BJ (cell line): ENCODE data around the gene C12orf75. TPM values are rescaled to one million over a fixed set of nuclear protein-coding genes. Genes with fewer than 3 reads are reported as not detected.
"Not testable (repeated sequence)": the region's sequence is repeated elsewhere in the genome, so short reads cannot be mapped to it uniquely, and the experiment has no call there.

Source experiments
- CTCF ChIA-PET: fragments of 350-600 bp; formaldehyde crosslinking; extraction: SDS; loops from one replicate; lab custom pipeline; 2021; ENCODE audit warnings: antibody characterized with exemption, inconsistent platforms; lab: Yijun Ruan, JAX
- POLR2A ChIA-PET: fragments of 300-600 bp; sonication (Branson Sonifier 250); formaldehyde crosslinking; extraction: SDS; loops from one replicate; lab custom pipeline; 2021; ENCODE audit warnings: antibody characterized with exemption; lab: Charles Lee
- DNase-seq: peaks from one replicate; pipeline ENCODE4 v3.0.0-alpha.2; 2011; ENCODE audit warnings: low read depth
- H3K27me3 ChIP-seq: 2 replicates; pipeline ENCODE4 v1.6.0; 2011; ENCODE audit warnings: low read length; ENCODE audit not compliant: control insufficient read depth, insufficient read depth
- H3K36me3 ChIP-seq: 2 replicates; pipeline ENCODE4 v1.5.1; 2011; ENCODE audit warnings: low read length; ENCODE audit not compliant: control insufficient read depth, insufficient read depth
- H3K4me3 ChIP-seq: 2 replicates; pipeline ENCODE4 v1.5.1; 2011; ENCODE audit warnings: low read depth, mild to moderate bottlenecking, control low read depth, low read length
- polyA plus RNA-seq: library from polyadenylated mRNA; depleted of rRNA; stranded (reverse); fragments of >200 nt; gene quantifications from 2 replicates; pipeline ENCODE4 v1.2.3, GENCODE V29; 2011
- TF ChIP-seq, protein P1 (sequence below): IDR thresholded peaks from 2 replicates; pipeline ENCODE4 v1.5.1; 2011; ENCODE audit warnings: low read depth, mild to moderate bottlenecking, control low read depth, inconsistent platforms, low read length, moderate library complexity; ENCODE audit not compliant: insufficient read depth

The C12orf75 gene
- polyA plus RNA-seq, 1 experiment: 365 TPM

DNA sequence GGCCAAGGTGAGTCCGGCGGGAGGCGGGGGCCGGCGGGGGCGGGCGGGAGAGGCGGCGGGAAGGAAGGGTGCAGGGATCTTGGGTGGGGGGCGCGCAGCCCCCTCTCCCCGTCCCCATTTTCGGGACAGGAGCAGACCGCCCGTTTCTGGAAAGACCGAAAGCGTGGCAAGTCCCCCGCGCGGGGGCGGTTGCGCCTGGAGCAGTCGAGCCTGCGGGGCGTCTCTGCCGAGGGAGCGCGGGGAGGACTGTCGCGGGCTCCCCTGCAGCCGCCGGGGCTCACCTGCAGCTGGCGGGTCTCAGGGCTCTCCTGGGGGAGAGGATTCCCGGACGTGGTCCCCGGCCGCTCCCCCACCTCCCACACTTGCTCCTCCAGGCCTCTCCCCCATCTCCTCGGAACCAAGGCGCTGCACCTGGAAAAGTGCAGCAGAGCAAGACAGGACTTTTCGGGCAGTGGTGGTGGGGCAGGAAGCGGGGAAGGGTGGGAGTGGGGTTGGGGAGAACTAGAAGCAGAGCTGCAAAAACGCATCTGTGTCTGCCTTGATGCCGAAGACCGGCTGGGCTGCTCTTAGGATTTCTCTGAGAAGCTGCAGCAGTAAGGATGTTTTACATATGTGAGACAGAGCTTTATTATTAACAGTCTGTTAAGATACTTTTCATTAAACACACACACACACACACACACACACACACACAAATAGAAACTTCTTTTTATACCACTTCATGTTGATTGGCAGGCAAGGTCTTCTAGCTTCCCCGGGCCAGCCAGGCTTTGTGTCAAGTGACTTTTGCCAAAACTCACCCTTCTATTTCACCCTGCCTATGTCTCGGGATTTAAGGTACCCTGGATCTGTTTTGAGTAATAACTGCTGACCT is 677 bp downstream of the C12orf75 start:
- TF ChIP-seq, protein P1, sequence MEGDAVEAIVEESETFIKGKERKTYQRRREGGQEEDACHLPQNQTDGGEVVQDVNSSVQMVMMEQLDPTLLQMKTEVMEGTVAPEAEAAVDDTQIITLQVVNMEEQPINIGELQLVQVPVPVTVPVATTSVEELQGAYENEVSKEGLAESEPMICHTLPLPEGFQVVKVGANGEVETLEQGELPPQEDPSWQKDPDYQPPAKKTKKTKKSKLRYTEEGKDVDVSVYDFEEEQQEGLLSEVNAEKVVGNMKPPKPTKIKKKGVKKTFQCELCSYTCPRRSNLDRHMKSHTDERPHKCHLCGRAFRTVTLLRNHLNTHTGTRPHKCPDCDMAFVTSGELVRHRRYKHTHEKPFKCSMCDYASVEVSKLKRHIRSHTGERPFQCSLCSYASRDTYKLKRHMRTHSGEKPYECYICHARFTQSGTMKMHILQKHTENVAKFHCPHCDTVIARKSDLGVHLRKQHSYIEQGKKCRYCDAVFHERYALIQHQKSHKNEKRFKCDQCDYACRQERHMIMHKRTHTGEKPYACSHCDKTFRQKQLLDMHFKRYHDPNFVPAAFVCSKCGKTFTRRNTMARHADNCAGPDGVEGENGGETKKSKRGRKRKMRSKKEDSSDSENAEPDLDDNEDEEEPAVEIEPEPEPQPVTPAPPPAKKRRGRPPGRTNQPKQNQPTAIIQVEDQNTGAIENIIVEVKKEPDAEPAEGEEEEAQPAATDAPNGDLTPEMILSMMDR: no peak; the same call in 1 of the 2 replicates
- no peak for DNase-seq
- ChIA-PET POLR2A (interaction anchor here (0.6 to 0.7 kb wide), 3 partner anchors 51 to 131 kb away, joined by 3 to 9 read pairs (median 3); no protein-coding TSS in a partner anchor), CTCF (interaction anchor here (0.5 to 1.3 kb wide), 2 partner anchors 52 to 113 kb away, joined by 3 to 4 read pairs; no protein-coding TSS in a partner anchor)
- no peaks in the 10 kb centered on the region for H3K27me3 ChIP-seq
- peak overlapping the region; percentile 95 for H3K4me3 ChIP-seq
- H3K36me3 ChIP-seq: no peaks in the 10 kb centered on the region

DNA sequence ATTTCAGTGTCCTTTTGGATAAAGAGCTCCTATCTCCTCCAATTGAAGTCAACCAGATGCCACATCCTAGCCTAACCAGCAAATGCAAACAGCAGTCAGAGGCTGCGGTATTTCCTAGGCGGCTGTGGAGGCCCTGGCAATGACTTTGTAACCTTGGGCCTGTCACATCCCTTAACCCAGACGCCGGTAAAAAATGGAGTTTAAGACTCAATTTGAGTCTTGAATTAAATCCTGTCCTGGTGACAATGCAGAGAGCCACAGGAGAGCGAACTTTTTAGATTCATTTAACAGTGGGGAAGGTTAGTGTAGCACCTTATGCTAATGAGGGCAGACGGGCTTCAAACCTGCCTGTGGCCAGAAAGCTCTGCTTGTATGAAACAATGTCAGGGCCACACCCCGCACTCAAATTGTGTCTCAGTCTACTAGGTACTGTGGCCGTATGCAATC is 1.3 kb downstream of the C12orf75 start:
- ChIA-PET POLR2A (interaction anchor here (0.6 kb wide), 1 partner anchor 51 kb away, joined by 9 read pairs; no protein-coding TSS in a partner anchor), CTCF (interaction anchor here (0.5 kb wide), 1 partner anchor 114 kb away, joined by 3 read pairs; no protein-coding TSS in a partner anchor)
- H3K4me3 ChIP-seq: peak overlapping the region; percentile 95
- DNase-seq: no peak
- TF ChIP-seq, protein P1: no peak
- H3K36me3 ChIP-seq: 0 out of 2 replicates have a peak, but pooled peaks cover 2% of the 10 kb centered on the region
- H3K27me3 ChIP-seq: no peaks in the 10 kb centered on the region

DNA sequence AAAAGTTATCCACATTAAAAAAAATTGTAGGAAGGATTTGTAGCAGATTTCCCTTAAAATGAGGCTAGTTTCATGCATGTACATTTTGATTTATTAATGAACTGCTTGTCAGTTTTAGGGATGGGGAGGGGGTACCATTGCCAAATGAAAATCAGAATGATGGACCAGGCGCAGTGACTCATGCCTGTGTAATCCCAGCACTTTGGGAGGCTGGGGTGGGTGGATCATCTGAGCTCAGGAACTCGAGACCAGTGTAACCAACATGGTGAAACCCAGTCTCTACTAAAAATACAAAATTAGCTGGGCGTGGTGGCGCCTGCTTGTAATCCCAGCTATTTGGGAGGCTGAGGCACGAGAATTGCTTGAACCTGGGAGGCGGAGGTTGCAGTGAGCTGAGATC is 1.8 kb downstream of the C12orf75 start:
- H3K27me3 ChIP-seq, DNase-seq, POLR2A ChIA-PET, H3K36me3 ChIP-seq: not testable (repeated sequence)
- CTCF ChIA-PET: interaction anchor here (0.8 kb wide), 1 partner anchor 97 kb away, joined by 3 read pairs; no protein-coding TSS in a partner anchor
- H3K4me3 ChIP-seq: peak overlapping the region; percentile 95

DNA sequence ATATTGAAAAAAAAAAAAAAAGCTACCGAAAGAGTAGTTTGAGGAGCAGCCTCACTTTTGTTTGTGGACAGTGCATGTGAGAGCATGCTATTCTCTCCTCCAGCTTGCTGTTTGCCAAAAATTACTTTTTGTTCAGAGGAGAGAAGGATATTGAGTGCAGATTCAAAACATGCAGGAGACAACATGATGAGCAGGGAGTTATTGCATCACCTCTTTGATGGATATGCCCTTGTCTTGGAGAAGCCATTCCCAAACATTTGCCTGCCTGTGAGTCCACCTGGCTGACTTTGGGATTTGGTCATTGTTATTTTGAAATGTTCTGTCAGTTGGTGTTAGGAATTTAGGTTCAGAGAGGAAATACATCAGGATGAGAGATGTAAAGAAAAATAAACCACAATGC is 2.4 kb downstream of the C12orf75 start:
- POLR2A ChIA-PET: no interaction called here
- H3K27me3 ChIP-seq: no peaks in the 10 kb centered on the region
- CTCF ChIA-PET: interaction anchor here (0.5 to 1.3 kb wide), 3 partner anchors 41 to 98 kb away, joined by 3 read pairs; no protein-coding TSS in a partner anchor

DNA sequence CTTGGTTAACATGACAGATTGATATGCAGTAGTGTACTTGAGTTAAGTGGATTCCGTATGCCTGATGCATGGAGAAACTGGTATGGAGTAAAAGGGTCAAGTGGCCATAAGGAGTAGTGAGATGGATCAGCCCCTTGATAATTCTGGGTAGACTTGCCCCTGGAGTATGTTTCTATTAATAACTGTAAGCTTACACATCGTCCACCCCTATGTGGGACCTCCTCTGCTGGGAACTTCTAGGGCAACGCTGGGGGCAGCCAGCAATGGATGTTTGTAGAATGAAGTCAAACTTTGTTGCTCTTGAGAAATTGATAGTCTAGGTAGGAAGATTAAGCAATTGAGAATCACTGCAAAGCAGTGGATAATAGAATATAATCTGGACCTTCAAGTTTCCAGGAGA is 3.5 kb downstream of the C12orf75 start:
- Histone ChIP-seq H3K27me3 (no peaks in the 10 kb centered on the region), H3K4me3 (peak overlapping the region; percentile 24), H3K36me3 (peaks cover 5% of the 10 kb centered on the region)
- TF ChIP-seq, protein P1: no peak
- no peak for DNase-seq
- POLR2A ChIA-PET: interaction anchor here (0.6 kb wide), 1 partner anchor 36 kb away, joined by 3 read pairs; no protein-coding TSS in a partner anchor
- CTCF ChIA-PET: interaction anchor here (0.6 to 1.3 kb wide), 4 partner anchors 9 to 80 kb away, joined by 3 to 4 read pairs (median 3); no protein-coding TSS in a partner anchor

More for the DNA sequence above, 2.4 kb downstream of the C12orf75 start:
- TF ChIP-seq, protein P1: no peak
- Histone ChIP-seq H3K4me3 (peak overlapping the region; percentile 95), H3K36me3 (0 out of 2 replicates have a peak, but pooled peaks cover 2% of the 10 kb centered on the region)
- no peak for DNase-seq
